Calu3 (cell line): ENCODE data around the gene FABP7. TPM values are rescaled to one million over a fixed set of nuclear protein-coding genes. Genes with fewer than 3 reads are reported as not detected.

Experiments used
- BruUV-seq: library from RNA; stranded (reverse); fragments of 400-500 nt; replicated peaks from 2 replicates; lab custom pipeline; 2021; lab: Mats Ljungman, UMichigan
- CTCF ChIA-PET: fragments of 300-600 bp; sonication (Branson Sonifier 250); formaldehyde crosslinking; loops from one replicate; lab custom pipeline; 2022; ENCODE audit warnings: antibody characterized with exemption; lab: Charles Lee
- DNase-seq: peaks from one replicate; pipeline ENCODE4 v3.0.0; 2022
- H3K27ac Mint-ChIP-seq: one replicate; pipeline ENCODE4 v1.8.0; 2022; ENCODE audit warnings: mixed read lengths; ENCODE audit not compliant: unreplicated experiment
- H3K27me3 Mint-ChIP-seq: one replicate; pipeline ENCODE4 v1.8.0; 2022; ENCODE audit warnings: mixed read lengths; ENCODE audit not compliant: unreplicated experiment
- H3K36me3 Mint-ChIP-seq: one replicate; pipeline ENCODE4 v1.8.0; 2022; ENCODE audit warnings: mild to moderate bottlenecking, moderate library complexity, mixed read lengths; ENCODE audit not compliant: insufficient read depth, unreplicated experiment
- H3K4me1 Mint-ChIP-seq: one replicate; pipeline ENCODE4 v1.8.0; 2022; ENCODE audit warnings: mild to moderate bottlenecking, low read depth, mixed read lengths; ENCODE audit not compliant: unreplicated experiment
- H3K4me3 Mint-ChIP-seq: one replicate; pipeline ENCODE4 v1.8.0; 2022; ENCODE audit warnings: mild to moderate bottlenecking, low read depth, moderate library complexity, mixed read lengths; ENCODE audit not compliant: unreplicated experiment
- H3K9me3 Mint-ChIP-seq: one replicate; pipeline ENCODE4 v1.8.0; 2022; ENCODE audit warnings: low read depth, mixed read lengths; ENCODE audit not compliant: unreplicated experiment
- CTCF ChIP-seq: fragments of 200-600 bp; IDR thresholded peaks from one replicate; pipeline ENCODE4 v1.8.0; 2022; ENCODE audit warnings: antibody characterized with exemption; ENCODE audit not compliant: unreplicated experiment
- intact Hi-C: fragments of 100-400 bp; cut with micrococcal nuclease; formaldehyde crosslinking; loops from one replicate; pipeline ENCODE4 v1.10.0; 2022; ENCODE audit not compliant: unreplicated experiment
- total RNA-seq: library from RNA; stranded (reverse); gene quantifications from 2 replicates; pipeline ENCODE4 v1.2.3, GENCODE V29; 2022

FABP7 gene
- total RNA-seq, 1 experiment from 2014 or later = not detected

GRCh38 chr6:122734529-122735395 lies 44.8 kb upstream of the FABP7 start:
- Mint-ChIP-seq H3K4me1 (no peaks in the 10 kb centered on the region), H3K36me3 (no peaks in the 10 kb centered on the region), H3K27me3 (no peaks in the 10 kb centered on the region), H3K4me3 (no peak overlapping the region), H3K27ac (no peak overlapping the region), H3K9me3 (no peaks in the 10 kb centered on the region)
- BruUV-seq = no TSS peak
- CTCF ChIA-PET = interaction anchor here (0.7 kb wide), 1 partner anchor 96 kb away, joined by 4 read pairs; no protein-coding TSS in a partner anchor
- TF ChIP-seq CTCF = no peak
- intact Hi-C loops = loop anchor here (5.0 kb wide), 1 partner anchor 53 kb away; the partner anchor contains the start of gene SMPDL3A
- DNase-seq = no peak

- CTCF ChIA-PET = no interaction called here
- Mint-ChIP-seq H3K27ac (no peak overlapping the region), H3K27me3 (no peaks in the 10 kb centered on the region), H3K4me3 (no peak overlapping the region), H3K9me3 (no peaks in the 10 kb centered on the region), H3K36me3 (no peaks in the 10 kb centered on the region), H3K4me1 (no peaks in the 10 kb centered on the region)
- DNase-seq = no peak
- intact Hi-C loops = loop anchor here (5.0 kb wide), 1 partner anchor 52 kb away; the partner anchor contains the start of gene SMPDL3A
- no peak for TF ChIP-seq CTCF
- no TSS peak for BruUV-seq
Observed at GRCh38 chr6:122735582-122735981, 43.9 kb upstream of the FABP7 start.

- DNase-seq = no peak
- TF ChIP-seq CTCF = no peak
- Mint-ChIP-seq H3K9me3 (no peaks in the 10 kb centered on the region), H3K4me1 (no peaks in the 10 kb centered on the region), H3K36me3 (no peaks in the 10 kb centered on the region), H3K27ac (no peak overlapping the region), H3K27me3 (no peaks in the 10 kb centered on the region), H3K4me3 (no peak overlapping the region)
- BruUV-seq = no TSS peak
- CTCF ChIA-PET = no interaction called here
- intact Hi-C loops = loop anchor here (5.0 kb wide), 1 partner anchor 51 kb away; the partner anchor contains the start of gene SMPDL3A
Observed at GRCh38 chr6:122736163-122736562, 43.4 kb upstream of the FABP7 start.

- CTCF ChIA-PET = no interaction called here
- DNase-seq = no peak
- Mint-ChIP-seq H3K27ac (no peak overlapping the region), H3K4me1 (no peaks in the 10 kb centered on the region), H3K36me3 (no peaks in the 10 kb centered on the region), H3K9me3 (no peaks in the 10 kb centered on the region), H3K4me3 (no peak overlapping the region), H3K27me3 (no peaks in the 10 kb centered on the region)
- no TSS peak for BruUV-seq
- no peak for TF ChIP-seq CTCF
- intact Hi-C loops = loop anchor here (5.0 kb wide), 1 partner anchor 51 kb away; the partner anchor contains the start of gene SMPDL3A
Observed at GRCh38 chr6:122736616-122737015, 42.9 kb upstream of the FABP7 start.
